D721Med (cell line): ENCODE measurements around the gene RNF113A.
"Not testable (repeated sequence)": the region's sequence is repeated elsewhere in the genome, so short reads cannot be mapped to it uniquely, and the experiment has no call there.

Experiments
- DNase-seq: peaks from one replicate; pipeline ENCODE4 v3.0.0; 2011; ENCODE audit warnings: low spot score; ENCODE audit not compliant: insufficient read length
- FAIRE-seq: peaks from 2 replicates; lab custom pipeline; 2011; peaks lifted over from hg19 to GRCh38; lab: Jason Lieb, UNC
- CTCF ChIP-seq: IDR thresholded peaks from 2 replicates; pipeline ENCODE4 v1.5.1; 2012; ENCODE audit warnings: mild to moderate bottlenecking, control low read depth; ENCODE audit not compliant: insufficient read depth; ENCODE audit errors: missing control alignments

The RNF113A gene

GRCh38 chrX:119895843-119896326 lies 24.4 kb upstream of the RNF113A start, which contains the start of gene AKAP14:
Gene AKAP14, plus strand, starts transcription at chrX:119895893. Its CDS starts 7,331 bp downstream, at chrX:119903224.
- FAIRE-seq (peak; percentile 79), DNase-seq (no peak)
- no peak for TF ChIP-seq CTCF

- DNase-seq, FAIRE-seq: not testable (repeated sequence)
These were observed 20.6 kb upstream of the RNF113A start for GRCh38 chrX:119891961-119892692.

- FAIRE-seq, DNase-seq: not testable (repeated sequence)
These were observed 19.1 kb upstream of the RNF113A start for GRCh38 chrX:119890626-119891025.

- peak; percentile 55 for TF ChIP-seq CTCF
- DNase-seq (no peak), FAIRE-seq (no peak)
These were observed 16.3 kb upstream of the RNF113A start for GRCh38 chrX:119887721-119888425.

- DNase-seq: no peak
- no peak for FAIRE-seq
- TF ChIP-seq CTCF: no peak
These were observed 14.3 kb upstream of the RNF113A start for GRCh38 chrX:119885554-119886428.

- DNase-seq: no peak
- peak; percentile 35 for FAIRE-seq
- TF ChIP-seq CTCF: peak; percentile 55
These were observed 9.3 kb upstream of the RNF113A start for GRCh38 chrX:119880552-119881437.

GRCh38 chrX:119880076-119880475 lies 8.5 kb upstream of the RNF113A start:
- no peak for TF ChIP-seq CTCF
- no peak for DNase-seq
- FAIRE-seq: no peak
